Measurements from ENCODE around the gene TRMT1L. TPM values are rescaled to one million over a fixed set of nuclear protein-coding genes. Genes with fewer than 3 reads are reported as not detected.

The TRMT1L gene
- total RNA-seq, 1 donor from 2014 or later = 25.2 TPM

DNA sequence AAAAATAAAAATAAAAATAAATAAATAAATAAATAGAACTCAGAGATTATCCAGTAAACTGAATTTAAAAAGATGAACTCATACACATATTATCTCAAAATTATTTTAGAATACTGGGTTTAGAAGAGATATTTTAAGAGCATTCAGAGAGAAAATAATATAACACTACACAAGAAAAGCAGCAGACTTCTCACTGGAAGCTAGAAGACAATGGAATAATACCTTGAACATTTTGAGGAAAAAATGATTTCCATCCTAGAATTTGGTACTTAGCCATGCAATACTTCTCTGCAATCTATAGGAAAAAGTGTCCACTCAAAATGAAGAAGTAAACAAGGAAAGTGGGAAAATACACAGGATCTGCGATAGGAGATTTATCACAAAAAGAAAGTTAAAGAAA is 24.2 kb downstream of the TRMT1L start:
- DNase-seq (no peak), ATAC-seq (no peak)
- intact Hi-C loops (cut with micrococcal nuclease) = no loop called here

DNA sequence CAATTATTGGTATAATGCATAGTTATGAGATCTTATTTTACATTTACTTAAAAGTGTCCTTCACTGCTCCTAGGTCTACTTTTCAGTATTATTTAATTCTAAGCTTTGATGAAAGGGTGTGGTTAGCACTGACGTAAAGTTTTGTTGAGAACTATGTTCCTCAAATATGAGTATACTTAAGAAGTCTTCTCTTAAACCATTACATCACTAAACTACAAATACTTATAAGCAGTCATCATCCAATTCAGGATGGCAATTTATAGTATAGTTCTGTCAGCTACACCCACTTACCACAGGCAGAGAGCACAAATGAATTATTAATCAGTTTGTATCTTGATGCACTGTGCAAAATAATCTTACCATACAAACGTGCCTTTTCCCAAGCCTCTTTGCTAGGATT is 27.0 kb downstream of the TRMT1L start:
- intact Hi-C loops (cut with micrococcal nuclease) = no loop called here
- DNase-seq = no peak
- ATAC-seq = no peak

DNA sequence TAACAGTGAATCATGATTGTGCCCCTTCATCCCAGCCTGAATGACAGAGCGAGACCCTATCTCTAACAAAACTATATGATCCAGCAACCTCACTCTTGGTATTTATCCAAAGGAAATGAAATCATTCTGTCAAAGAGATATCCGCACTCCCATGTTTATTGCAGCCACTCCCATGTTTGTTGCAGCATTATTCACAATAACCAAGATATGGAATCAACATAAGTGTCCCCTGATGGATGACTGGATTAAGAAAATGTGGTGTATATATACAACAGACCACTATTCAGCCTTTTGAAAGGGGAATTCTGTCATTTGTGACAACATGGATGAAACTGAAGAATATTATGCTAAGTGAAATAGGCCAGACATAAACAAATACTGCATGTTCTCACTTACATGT is 44.4 kb downstream of the TRMT1L start:
- intact Hi-C loops (cut with micrococcal nuclease) = no loop called here
- DNase-seq (no peak), ATAC-seq (no peak)

- DNase-seq = no peak
- no peak for ATAC-seq
- intact Hi-C loops (cut with micrococcal nuclease) = no loop called here
Measured at GRCh38 chr1:185111873-185112272, 44.9 kb downstream of the TRMT1L start.

GRCh38 chr1:185110145-185110544 is 46.6 kb downstream of the TRMT1L start:
- ATAC-seq (no peak), DNase-seq (no peak)
- intact Hi-C loops (cut with micrococcal nuclease) = no loop called here

DNA sequence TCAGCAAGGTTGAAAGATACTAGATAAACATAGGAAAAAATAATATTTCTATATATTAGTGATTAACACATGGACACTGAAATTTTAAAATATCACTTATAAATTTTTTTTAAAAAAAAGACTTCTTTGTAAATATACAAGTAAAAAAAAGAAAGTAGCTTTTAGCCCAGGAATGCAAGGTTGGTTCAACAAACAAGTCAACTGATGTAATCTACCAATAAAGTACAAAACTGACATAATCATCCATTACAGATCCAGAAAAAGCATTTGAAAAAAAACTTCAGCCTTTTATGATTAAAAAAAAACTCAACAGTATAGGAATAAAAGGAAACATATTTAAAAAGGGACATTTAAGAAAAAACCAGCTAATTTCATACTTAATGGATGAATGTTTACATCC is 48.4 kb downstream of the TRMT1L start:
- intact Hi-C loops (cut with micrococcal nuclease) = no loop called here
- DNase-seq = no peak
- no peak for ATAC-seq

DNA sequence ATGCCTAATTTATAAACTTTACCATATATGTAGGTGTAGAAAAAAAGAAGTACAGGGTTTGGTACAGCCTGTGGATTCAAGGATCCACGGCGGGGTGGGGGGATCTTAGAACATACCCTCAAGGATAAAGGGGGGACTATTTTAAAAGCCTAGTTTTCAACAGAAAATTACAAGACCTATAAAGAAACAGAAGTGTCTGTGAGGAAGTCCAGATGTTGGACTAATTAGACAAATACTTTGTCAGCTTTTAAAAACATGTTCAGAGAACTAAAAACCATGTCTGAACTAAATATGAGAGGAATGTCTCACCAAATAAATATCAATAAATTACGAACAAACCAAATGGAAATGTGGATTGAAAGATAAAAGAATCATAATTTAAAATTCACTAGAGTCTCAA is 51.6 kb downstream of the TRMT1L start:
- intact Hi-C loops (cut with micrococcal nuclease) = no loop called here
- DNase-seq = no peak
- ATAC-seq = no peak

DNA sequence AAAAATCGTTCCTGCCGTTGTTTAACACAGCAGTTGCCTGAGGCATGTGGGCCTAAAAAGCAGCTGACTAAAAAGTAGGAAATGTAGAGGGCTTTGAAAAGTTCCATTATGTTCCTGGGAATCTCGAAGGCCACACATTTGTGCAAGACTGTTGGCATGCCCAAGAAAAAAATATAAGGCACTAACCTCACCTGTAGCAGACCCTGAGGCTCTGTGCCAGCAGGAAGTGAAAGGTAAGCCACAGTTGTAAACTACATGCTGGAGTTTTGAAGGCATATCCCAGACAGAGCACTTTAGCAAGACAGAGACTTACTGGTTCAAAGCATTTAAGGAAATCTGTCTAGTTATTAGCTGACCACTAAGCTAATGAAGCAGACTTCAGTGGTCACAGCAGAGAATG is 52.7 kb downstream of the TRMT1L start:
- DNase-seq (no peak), ATAC-seq (no peak)
- intact Hi-C loops (cut with micrococcal nuclease) = no loop called here

- DNase-seq (no peak), ATAC-seq (no peak)
- intact Hi-C loops (cut with micrococcal nuclease) = no loop called here
Measured at GRCh38 chr1:185096531-185096930, 60.2 kb downstream of the TRMT1L start.

GRCh38 chr1:185094761-185095160 is 62.0 kb downstream of the TRMT1L start:
- intact Hi-C loops (cut with micrococcal nuclease) = no loop called here
- no peak for ATAC-seq
- DNase-seq = no peak

DNA sequence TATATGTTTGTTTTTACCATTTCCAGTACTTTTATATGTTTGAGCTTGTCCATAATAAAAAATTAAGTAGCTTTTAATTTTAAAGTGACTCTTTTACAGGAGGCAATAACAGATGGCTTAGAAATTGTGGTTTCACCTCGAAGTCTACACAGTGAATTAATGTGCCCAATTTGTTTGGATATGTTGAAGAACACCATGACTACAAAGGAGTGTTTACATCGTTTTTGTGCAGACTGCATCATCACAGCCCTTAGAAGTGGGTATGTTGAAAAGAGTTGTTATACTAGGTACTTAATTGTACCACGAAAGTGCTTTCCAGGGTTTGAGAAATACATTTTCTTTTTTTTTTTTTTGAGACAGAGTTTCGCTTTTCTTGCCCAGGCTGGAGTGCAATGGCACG is 65.3 kb downstream of the TRMT1L start:
- no peak for DNase-seq
- intact Hi-C loops (cut with micrococcal nuclease) = no loop called here
- no peak for ATAC-seq

DNA sequence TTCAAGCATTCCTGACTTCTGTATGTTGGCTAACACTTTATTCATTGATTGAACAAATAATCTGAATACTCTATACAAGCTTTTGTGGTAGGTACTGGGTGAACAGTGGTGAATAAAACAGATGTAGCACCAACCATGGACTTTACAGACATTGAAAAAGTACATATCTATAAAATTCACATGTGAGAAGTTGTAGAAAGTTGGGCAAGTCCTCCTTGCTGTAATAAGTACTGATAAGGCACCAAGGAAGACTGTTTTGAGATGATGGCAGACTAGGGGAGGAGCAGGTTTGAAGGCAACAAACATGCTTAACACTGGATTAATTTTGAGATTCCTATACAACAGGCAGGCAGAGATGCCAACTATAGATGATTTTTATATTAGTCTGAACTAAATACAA is 69.0 kb downstream of the TRMT1L start:
- ATAC-seq = no peak
- intact Hi-C loops (cut with micrococcal nuclease) = no loop called here

DNA sequence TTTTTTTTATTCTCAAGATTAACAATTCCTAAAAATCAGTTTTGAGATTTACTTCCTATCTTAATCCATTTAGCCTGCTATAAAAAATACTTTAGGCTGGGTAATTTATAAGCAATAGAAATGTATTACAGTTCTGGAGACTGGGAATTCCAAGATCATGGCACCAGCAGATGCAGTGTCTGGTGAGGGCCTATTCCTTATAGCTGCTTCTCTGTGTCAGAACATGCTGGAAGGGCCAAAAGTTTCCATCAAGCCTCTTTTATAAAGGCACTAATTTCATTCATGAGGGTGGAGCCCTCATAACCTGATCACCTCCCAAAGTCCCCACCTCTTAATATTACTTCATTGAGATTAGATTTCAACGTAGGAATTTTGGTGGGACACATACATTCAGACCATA is 69.7 kb downstream of the TRMT1L start:
- intact Hi-C loops (cut with micrococcal nuclease) = no loop called here
- no peak for DNase-seq
- no peak for ATAC-seq

More for the DNA sequence above, 69.0 kb downstream of the TRMT1L start:
- no peak for DNase-seq

DNA sequence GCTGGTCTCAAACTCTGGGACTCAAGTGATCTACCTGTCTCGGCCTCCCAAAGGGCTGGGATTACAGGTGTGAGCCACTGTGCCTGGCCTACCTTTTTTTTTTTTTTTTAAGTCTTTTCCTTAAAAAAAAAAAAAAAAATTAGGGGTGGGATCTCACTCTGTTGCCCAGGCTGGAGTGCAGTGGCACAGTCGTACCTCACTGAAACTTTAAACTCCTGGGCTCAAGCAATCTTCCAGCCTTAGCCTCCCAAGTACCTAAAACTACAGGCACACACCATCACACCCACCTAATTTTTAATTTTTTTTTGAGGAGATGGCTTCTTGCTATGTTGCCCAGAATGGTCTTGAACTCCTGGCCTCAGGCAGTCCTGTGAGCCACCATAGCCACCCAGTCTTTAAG is 72.9 kb downstream of the TRMT1L start:
- intact Hi-C loops (cut with micrococcal nuclease) = no loop called here
- DNase-seq (no peak), ATAC-seq (no peak)

DNA sequence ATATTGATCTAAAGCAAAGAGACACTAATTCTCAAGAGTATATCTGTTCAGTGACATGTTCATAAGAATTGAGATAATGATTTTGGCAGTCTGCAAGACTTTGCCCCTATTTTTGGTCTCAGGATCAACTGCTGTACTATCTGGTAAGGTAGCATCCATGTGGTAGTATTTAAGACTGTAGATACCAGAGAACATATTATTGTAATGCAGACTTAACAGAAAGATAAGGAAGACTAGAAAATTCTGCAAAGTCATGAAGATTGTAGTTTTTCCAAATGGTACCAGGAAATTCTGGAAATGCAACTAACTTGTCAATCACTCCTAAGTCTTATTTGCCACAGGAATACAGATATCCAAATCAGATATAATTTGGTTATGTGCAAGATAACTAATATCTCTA is 76.3 kb downstream of the TRMT1L start:
- DNase-seq = no peak
- intact Hi-C loops (cut with micrococcal nuclease) = no loop called here
- ATAC-seq = no peak

GRCh38 chr1:185077374-185077773 is 79.4 kb downstream of the TRMT1L start:
- intact Hi-C loops (cut with micrococcal nuclease) = no loop called here
- DNase-seq (no peak), ATAC-seq (no peak)

- no peak for DNase-seq
- ATAC-seq = no peak
- intact Hi-C loops (cut with micrococcal nuclease) = no loop called here
Measured at GRCh38 chr1:185075476-185075875, 81.3 kb downstream of the TRMT1L start.

GRCh38 chr1:185074307-185074706 is 82.4 kb downstream of the TRMT1L start:
- DNase-seq (no peak), ATAC-seq (no peak)
- intact Hi-C loops (cut with micrococcal nuclease) = no loop called here

GRCh38 chr1:185073725-185074124 is 83.0 kb downstream of the TRMT1L start:
- no peak for DNase-seq
- intact Hi-C loops (cut with micrococcal nuclease) = no loop called here
- ATAC-seq = no peak

GRCh38 chr1:185070051-185070450 is 86.7 kb downstream of the TRMT1L start:
- intact Hi-C loops (cut with micrococcal nuclease) = no loop called here
- ATAC-seq = no peak
- DNase-seq = no peak

DNA sequence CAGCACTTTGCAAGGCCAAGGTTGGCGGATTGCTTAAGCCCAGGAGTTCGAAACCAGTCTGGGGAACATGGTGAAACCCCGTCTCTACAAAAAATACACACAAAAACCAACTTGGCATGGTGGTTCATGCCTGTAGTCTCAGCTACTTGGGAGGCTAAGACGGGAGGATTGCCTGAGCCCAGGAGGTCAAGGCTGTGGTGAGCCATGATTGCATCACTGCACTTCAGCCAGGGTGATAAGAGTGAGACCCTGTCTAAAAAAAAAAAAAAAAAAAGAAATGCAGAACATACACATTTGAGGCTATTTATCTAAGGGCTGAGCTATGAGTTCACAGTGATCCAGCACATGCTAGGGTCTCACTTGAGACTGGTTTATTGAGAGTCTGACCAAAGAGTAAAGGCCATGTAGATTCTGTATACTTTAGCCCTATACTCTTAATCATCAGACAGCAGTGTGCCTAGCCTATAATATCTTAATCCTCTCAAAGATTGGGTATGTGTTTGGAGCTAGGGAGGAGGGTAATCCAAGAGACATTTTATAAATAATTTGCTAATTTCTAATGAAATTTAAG is 87.5 kb downstream of the TRMT1L start:
- DNase-seq (no peak), ATAC-seq (no peak)
- intact Hi-C loops (cut with micrococcal nuclease) = no loop called here

DNA sequence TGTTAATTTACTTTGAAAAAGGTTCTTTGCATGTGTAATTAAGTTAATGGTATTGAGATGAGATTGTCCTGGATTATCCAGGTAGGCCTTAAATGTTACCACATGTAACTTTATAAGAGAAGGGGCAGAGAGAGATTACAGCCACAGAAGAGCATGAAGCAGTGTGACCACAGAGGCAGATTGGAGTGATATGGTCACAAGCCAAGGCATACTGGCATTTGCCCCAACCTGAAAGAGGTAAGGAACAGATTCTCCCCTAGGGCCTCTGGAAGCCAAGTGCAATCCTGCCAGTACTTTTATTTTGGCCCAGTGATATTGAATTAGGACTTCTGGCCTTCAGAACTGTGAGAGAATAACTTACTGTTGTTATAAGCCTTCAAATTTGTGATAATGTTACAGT is 88.4 kb downstream of the TRMT1L start:
- DNase-seq (no peak), ATAC-seq (peak; percentile 34)
- intact Hi-C loops (cut with micrococcal nuclease) = no loop called here

Data from left ventricle myocardium superior (tissue), 1 donor.